KOPT-K1 (cell line): ENCODE measurements around the gene KRTAP5-5.

Experiments
- H3K27ac ChIP-seq: fragments of 200-600 bp; sonication (generic); 2 replicates; pipeline ENCODE4 v1.5.1; 2016; ENCODE audit warnings: antibody characterized with exemption, mild to moderate bottlenecking, low read depth, low read length; ENCODE audit not compliant: poor library complexity, severe bottlenecking
- H3K36me3 ChIP-seq: fragments of 200-600 bp; sonication (generic); 2 replicates; pipeline ENCODE4 v1.5.1; 2017; ENCODE audit warnings: antibody characterized with exemption, mild to moderate bottlenecking, low read length, moderate library complexity; ENCODE audit not compliant: insufficient read depth
- H3K9me3 ChIP-seq: fragments of 200-600 bp; sonication (generic); 2 replicates; pipeline ENCODE4 v1.5.1; 2017; ENCODE audit warnings: antibody characterized with exemption, low read length, mild to moderate bottlenecking; ENCODE audit not compliant: insufficient read depth, poor library complexity, severe bottlenecking

The KRTAP5-5 gene

GRCh38 chr11:1628506-1629325, 859 bp upstream of the KRTAP5-5 start:
- no peaks in the 10 kb centered on the region for H3K36me3 ChIP-seq
- H3K27ac ChIP-seq = no peak overlapping the region
- H3K9me3 ChIP-seq = no peaks in the 10 kb centered on the region

- no peaks in the 10 kb centered on the region for H3K36me3 ChIP-seq
- no peak overlapping the region for H3K27ac ChIP-seq
- H3K9me3 ChIP-seq = no peaks in the 10 kb centered on the region
These were observed 696 bp downstream of the KRTAP5-5 start for GRCh38 chr11:1630271-1630670.

GRCh38 chr11:1631066-1631568, 1.5 kb downstream of the KRTAP5-5 start:
- Histone ChIP-seq H3K27ac (no peak overlapping the region), H3K36me3 (no peaks in the 10 kb centered on the region), H3K9me3 (no peaks in the 10 kb centered on the region)

- no peaks in the 10 kb centered on the region for H3K9me3 ChIP-seq
- no peak overlapping the region for H3K27ac ChIP-seq
- H3K36me3 ChIP-seq = no peaks in the 10 kb centered on the region
These were observed 2.6 kb downstream of the KRTAP5-5 start for GRCh38 chr11:1632053-1632714.

- Histone ChIP-seq H3K36me3 (no peaks in the 10 kb centered on the region), H3K9me3 (no peaks in the 10 kb centered on the region), H3K27ac (no peak overlapping the region)
These were observed 4.3 kb downstream of the KRTAP5-5 start for GRCh38 chr11:1633864-1634263.

GRCh38 chr11:1636291-1636950, 6.8 kb downstream of the KRTAP5-5 start:
- H3K36me3 ChIP-seq = no peaks in the 10 kb centered on the region
- H3K27ac ChIP-seq = no peak overlapping the region
- no peaks in the 10 kb centered on the region for H3K9me3 ChIP-seq

GRCh38 chr11:1637628-1638027, 8.1 kb downstream of the KRTAP5-5 start:
- Histone ChIP-seq H3K27ac (no peak overlapping the region), H3K36me3 (no peaks in the 10 kb centered on the region), H3K9me3 (no peaks in the 10 kb centered on the region)

GRCh38 chr11:1638344-1638743, 8.8 kb downstream of the KRTAP5-5 start:
- H3K36me3 ChIP-seq = no peaks in the 10 kb centered on the region
- H3K27ac ChIP-seq = no peak overlapping the region

GRCh38 chr11:1639102-1639620, 9.6 kb downstream of the KRTAP5-5 start:
- H3K9me3 ChIP-seq = no peaks in the 10 kb centered on the region
- no peaks in the 10 kb centered on the region for H3K36me3 ChIP-seq
- no peak overlapping the region for H3K27ac ChIP-seq

More at GRCh38 chr11:1638344-1638743, 8.8 kb downstream of the KRTAP5-5 start:
- H3K9me3 ChIP-seq = no peaks in the 10 kb centered on the region

- Histone ChIP-seq H3K9me3 (no peaks in the 10 kb centered on the region), H3K27ac (no peak overlapping the region), H3K36me3 (no peaks in the 10 kb centered on the region)
These were observed 10.1 kb downstream of the KRTAP5-5 start for GRCh38 chr11:1639666-1640065.

- Histone ChIP-seq H3K27ac (no peak overlapping the region), H3K36me3 (no peaks in the 10 kb centered on the region)
These were observed 10.7 kb downstream of the KRTAP5-5 start for GRCh38 chr11:1640076-1640946.

GRCh38 chr11:1641096-1641495, 11.5 kb downstream of the KRTAP5-5 start:
- no peaks in the 10 kb centered on the region for H3K9me3 ChIP-seq
- H3K36me3 ChIP-seq = no peaks in the 10 kb centered on the region
- no peak overlapping the region for H3K27ac ChIP-seq

More at GRCh38 chr11:1640076-1640946, 10.7 kb downstream of the KRTAP5-5 start:
- no peaks in the 10 kb centered on the region for H3K9me3 ChIP-seq

GRCh38 chr11:1642288-1643145, 12.9 kb downstream of the KRTAP5-5 start:
- Histone ChIP-seq H3K27ac (no peak overlapping the region), H3K9me3 (no peaks in the 10 kb centered on the region), H3K36me3 (no peaks in the 10 kb centered on the region)
